GM11168 (cell line): Measurements from ENCODE around the gene PLXND1.
"Not testable (repeated sequence)": the region's sequence is repeated elsewhere in the genome, so short reads cannot be mapped to it uniquely, and the experiment has no call there.

Source experiments
- in situ Hi-C: fragments of 300-500 bp; cut with MboI; formaldehyde crosslinking; loops from one replicate; pipeline ENCODE4 v1.12.0; 2022; ENCODE audit warnings: low sequenced_read_pairs; ENCODE audit not compliant: unreplicated experiment

Gene PLXND1

GRCh38 chr3:129555616-129556357 lies 50.7 kb downstream of the PLXND1 start:
- in situ Hi-C loops = no loop called here

GRCh38 chr3:129555153-129555550 lies 51.3 kb downstream of the PLXND1 start:
- in situ Hi-C loops = no loop called here

GRCh38 chr3:129554356-129555152 lies 51.9 kb downstream of the PLXND1 start:
- in situ Hi-C loops = no loop called here

GRCh38 chr3:129553719-129554118 lies 52.8 kb downstream of the PLXND1 start:
- in situ Hi-C loops = no loop called here

GRCh38 chr3:129553171-129553570 lies 53.3 kb downstream of the PLXND1 start:
- in situ Hi-C loops = no loop called here

GRCh38 chr3:129552287-129553050 lies 54.0 kb downstream of the PLXND1 start:
- in situ Hi-C loops = no loop called here

GRCh38 chr3:129549805-129550204 lies 56.7 kb downstream of the PLXND1 start:
- in situ Hi-C loops = no loop called here

GRCh38 chr3:129549006-129549800 lies 57.3 kb downstream of the PLXND1 start:
- in situ Hi-C loops = no loop called here

- in situ Hi-C loops = no loop called here
These were observed 58.1 kb downstream of the PLXND1 start for GRCh38 chr3:129548104-129548965.

GRCh38 chr3:129547241-129547640 lies 59.2 kb downstream of the PLXND1 start:
- in situ Hi-C loops = no loop called here

GRCh38 chr3:129545951-129546350 lies 60.5 kb downstream of the PLXND1 start:
- in situ Hi-C loops = not testable (repeated sequence)

GRCh38 chr3:129543999-129544398 lies 62.5 kb downstream of the PLXND1 start:
- in situ Hi-C loops = no loop called here

GRCh38 chr3:129543156-129543790 lies 63.2 kb downstream of the PLXND1 start, which contains the start of gene H1-8:
TSS of gene H1-8 (plus strand) at chr3:129543175. CDS start at chr3:129543219, 44 bp downstream.
- in situ Hi-C loops = no loop called here

- in situ Hi-C loops = no loop called here
These were observed 63.7 kb downstream of the PLXND1 start for GRCh38 chr3:129542747-129543146.

GRCh38 chr3:129540776-129541516 lies 65.5 kb downstream of the PLXND1 start:
- in situ Hi-C loops = no loop called here

GRCh38 chr3:129539206-129539605 lies 67.3 kb downstream of the PLXND1 start:
- in situ Hi-C loops = no loop called here

- in situ Hi-C loops = no loop called here
These were observed 69.7 kb downstream of the PLXND1 start for GRCh38 chr3:129536804-129537203.

- in situ Hi-C loops = no loop called here
These were observed 70.2 kb downstream of the PLXND1 start for GRCh38 chr3:129536374-129536667.
